ENCODE results near the gene SLC34A3. TPM values are rescaled to one million over a fixed set of nuclear protein-coding genes. Genes with fewer than 3 reads are reported as not detected.

The SLC34A3 gene
- total RNA-seq, 1 donor from 2014 or later = not detected

DNA sequence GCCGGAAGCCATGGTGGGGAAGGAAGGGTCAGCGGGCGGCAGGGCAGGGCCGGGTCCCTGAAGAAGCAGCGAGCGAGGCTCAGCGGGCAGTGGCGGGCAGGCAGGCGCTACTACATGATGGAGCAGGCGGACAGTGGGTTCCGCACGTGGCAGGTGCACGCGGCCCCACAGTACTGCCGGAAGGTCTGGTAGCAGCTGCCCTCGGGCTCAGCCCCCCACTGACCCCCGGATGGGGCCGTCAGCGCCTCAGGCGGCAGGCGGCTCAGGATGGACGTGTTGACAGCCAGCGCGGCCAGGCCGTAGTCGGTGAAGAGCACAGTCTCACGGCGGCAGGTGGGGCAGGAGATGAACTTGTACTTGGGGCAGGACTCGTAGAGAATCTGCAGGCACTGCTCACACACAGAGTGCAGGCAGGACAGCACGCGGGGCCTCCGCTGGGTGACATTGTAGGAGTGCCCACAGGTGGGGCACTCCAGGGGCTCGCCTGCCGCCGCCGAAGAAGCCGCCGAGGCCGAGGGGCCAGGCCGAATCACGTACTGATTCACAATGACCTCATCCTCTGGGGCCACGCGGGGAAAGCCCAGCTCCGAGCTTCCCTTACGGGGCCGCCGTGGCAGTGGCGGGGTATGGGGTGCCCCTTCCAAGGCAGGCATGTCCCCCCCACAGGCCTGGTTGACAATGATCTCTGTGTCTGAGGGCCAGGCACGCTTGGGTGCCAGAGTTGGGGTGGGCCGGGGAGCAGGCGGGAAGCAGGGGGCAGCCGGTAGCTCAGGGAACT lies 10.2 kb upstream of the SLC34A3 start:
- Mint-ChIP-seq H3K36me3 (ENCODE audit: unreplicated experiment) (no peaks in the 10 kb centered on the region), H3K27ac (ENCODE audit: unreplicated experiment) (no peak overlapping the region), H3K4me3 (ENCODE audit: unreplicated experiment) (peak overlapping the region; percentile 45), H3K27me3 (ENCODE audit: unreplicated experiment) (no peaks in the 10 kb centered on the region), H3K4me1 (ENCODE audit: unreplicated experiment) (peaks cover 11% of the 10 kb centered on the region), H3K9me3 (ENCODE audit: unreplicated experiment) (no peaks in the 10 kb centered on the region)
- TF ChIP-seq, protein P1, sequence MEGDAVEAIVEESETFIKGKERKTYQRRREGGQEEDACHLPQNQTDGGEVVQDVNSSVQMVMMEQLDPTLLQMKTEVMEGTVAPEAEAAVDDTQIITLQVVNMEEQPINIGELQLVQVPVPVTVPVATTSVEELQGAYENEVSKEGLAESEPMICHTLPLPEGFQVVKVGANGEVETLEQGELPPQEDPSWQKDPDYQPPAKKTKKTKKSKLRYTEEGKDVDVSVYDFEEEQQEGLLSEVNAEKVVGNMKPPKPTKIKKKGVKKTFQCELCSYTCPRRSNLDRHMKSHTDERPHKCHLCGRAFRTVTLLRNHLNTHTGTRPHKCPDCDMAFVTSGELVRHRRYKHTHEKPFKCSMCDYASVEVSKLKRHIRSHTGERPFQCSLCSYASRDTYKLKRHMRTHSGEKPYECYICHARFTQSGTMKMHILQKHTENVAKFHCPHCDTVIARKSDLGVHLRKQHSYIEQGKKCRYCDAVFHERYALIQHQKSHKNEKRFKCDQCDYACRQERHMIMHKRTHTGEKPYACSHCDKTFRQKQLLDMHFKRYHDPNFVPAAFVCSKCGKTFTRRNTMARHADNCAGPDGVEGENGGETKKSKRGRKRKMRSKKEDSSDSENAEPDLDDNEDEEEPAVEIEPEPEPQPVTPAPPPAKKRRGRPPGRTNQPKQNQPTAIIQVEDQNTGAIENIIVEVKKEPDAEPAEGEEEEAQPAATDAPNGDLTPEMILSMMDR (IDR thresholded peaks at IDR 0.05) = no peak
- no peak for DNase-seq (ENCODE audit: extremely low spot score, unreplicated experiment)

- Mint-ChIP-seq H3K4me1 (ENCODE audit: unreplicated experiment) (peaks cover 11% of the 10 kb centered on the region), H3K4me3 (ENCODE audit: unreplicated experiment) (peak overlapping the region; percentile 45), H3K27me3 (ENCODE audit: unreplicated experiment) (no peaks in the 10 kb centered on the region), H3K27ac (ENCODE audit: unreplicated experiment) (no peak overlapping the region), H3K36me3 (ENCODE audit: unreplicated experiment) (no peaks in the 10 kb centered on the region), H3K9me3 (ENCODE audit: unreplicated experiment) (no peaks in the 10 kb centered on the region)
- no peak for DNase-seq (ENCODE audit: extremely low spot score, unreplicated experiment)
- TF ChIP-seq, protein P1 (IDR thresholded peaks at IDR 0.05) = no peak
These were observed 9.6 kb upstream of the SLC34A3 start for GRCh38 chr9:137221095-137221505.

DNA sequence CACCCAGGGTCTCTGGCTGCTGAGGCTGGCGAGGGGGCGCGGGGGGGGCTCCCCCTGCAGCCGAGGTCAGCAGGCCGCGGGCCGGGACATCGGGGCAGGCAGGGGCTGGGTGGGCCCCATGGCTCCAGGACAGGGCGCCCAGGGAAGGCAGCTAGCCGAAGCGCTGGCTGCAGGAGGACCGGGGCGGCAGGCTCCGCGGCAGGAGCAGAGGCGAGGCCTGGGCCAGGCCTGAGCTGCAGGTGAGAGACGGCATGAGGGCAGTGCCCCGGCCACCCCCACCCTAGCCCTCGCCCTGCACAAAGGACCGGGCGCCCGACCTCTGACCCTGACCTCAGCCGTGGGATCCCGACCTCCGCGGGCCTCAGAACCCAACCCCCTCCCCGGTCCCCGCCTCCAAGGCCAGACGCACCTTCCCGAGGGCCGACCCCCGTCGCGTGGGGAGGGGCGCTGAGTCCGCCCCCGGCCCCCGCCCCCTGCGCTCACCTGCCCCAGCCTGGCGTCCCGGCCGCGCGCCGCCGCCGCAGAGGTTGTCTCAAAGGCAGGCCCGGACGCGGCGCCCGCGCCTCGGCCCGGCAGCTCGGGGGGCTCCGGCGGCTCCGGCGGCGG lies 9.1 kb upstream of the SLC34A3 start:
- H3K27ac Mint-ChIP-seq (ENCODE audit: unreplicated experiment) = no peak overlapping the region
- H3K27me3 Mint-ChIP-seq (ENCODE audit: unreplicated experiment) = no peaks in the 10 kb centered on the region
- no peaks in the 10 kb centered on the region for H3K36me3 Mint-ChIP-seq (ENCODE audit: unreplicated experiment)
- H3K4me1 Mint-ChIP-seq (ENCODE audit: unreplicated experiment) = peaks cover 11% of the 10 kb centered on the region
- no peak overlapping the region for H3K4me3 Mint-ChIP-seq (ENCODE audit: unreplicated experiment)
- DNase-seq (ENCODE audit: extremely low spot score, unreplicated experiment) = no peak
- TF ChIP-seq, protein P1 (IDR thresholded peaks at IDR 0.05) = no peak
- H3K9me3 Mint-ChIP-seq (ENCODE audit: unreplicated experiment) = no peaks in the 10 kb centered on the region

GRCh38 chr9:137222190-137223077 lies 8.3 kb upstream of the SLC34A3 start, which contains the start of gene RNF208:
TSS of gene RNF208 (minus strand) at chr9:137222240. CDS start at chr9:137221212, 1,028 bp downstream.
- TF ChIP-seq, protein P1 (IDR thresholded peaks at IDR 0.05) = no peak
- peak within 1 kb of the TSS; percentile 38 for H3K27ac Mint-ChIP-seq (ENCODE audit: unreplicated experiment)
- peaks cover 13% of the 10 kb centered on the region for H3K4me1 Mint-ChIP-seq (ENCODE audit: unreplicated experiment)
- no peak for DNase-seq (ENCODE audit: extremely low spot score, unreplicated experiment)
- H3K27me3 Mint-ChIP-seq (ENCODE audit: unreplicated experiment) = no peaks in the 10 kb centered on the region
- peak within 1 kb of the TSS; percentile 74 for H3K4me3 Mint-ChIP-seq (ENCODE audit: unreplicated experiment)
- H3K36me3 Mint-ChIP-seq (ENCODE audit: unreplicated experiment) = no peaks in the 10 kb centered on the region
- H3K9me3 Mint-ChIP-seq (ENCODE audit: unreplicated experiment) = no peaks in the 10 kb centered on the region

All from osteocyte (in vitro differentiated cells).